T-cell (primary cell): ENCODE data around the gene CHD3. TPM values are rescaled to one million over a fixed set of nuclear protein-coding genes. Genes with fewer than 3 reads are reported as not detected.
A peak's percentile ranks its signal among the peaks of the same experiment; 100 is the strongest.

Experiments used
- ATAC-seq, 4 experiments: fragments of 200-7000 bp in 3 of 4; fragments of 150-1000 bp in 1 of 4; cut with Tn5 transposase; replicated peaks in 1 of 4; 1 replicate in 3 of 4; 2 replicates in 1 of 4; pipeline ENCODE4 v1.10.0; 2021; ENCODE audit warnings: moderate library complexity in 3 of 4, mild to moderate bottlenecking in 2 of 4, moderate number of reproducible peaks in 1 of 4
- CTCF ChIA-PET, 2 donors: fragments of 300-600 bp; sonication (Branson Sonifier 250); formaldehyde crosslinking; loops; one replicate each; lab custom pipeline; 2022; ENCODE audit warnings: antibody characterized with exemption in 2 of 2; lab: Charles Lee
- POLR2A ChIA-PET, 2 donors: fragments of 300-600 bp; sonication (Branson Sonifier 250); formaldehyde crosslinking; loops; one replicate each; lab custom pipeline; 2022; ENCODE audit warnings: antibody characterized with exemption in 2 of 2; lab: Charles Lee
- DNase-seq, 35 experiments: peaks; one replicate each; pipeline versions ENCODE4 v3.0.0 to v3.0.0-alpha.2; 2013 to 2023
- H3K27ac ChIP-seq: one replicate; pipeline ENCODE4 v1.5.1; 2013; ENCODE audit warnings: low read length
- H3K27me3 ChIP-seq, 2 experiments: replicated peaks in 1 of 2; 1 replicate in 1 of 2; 2 replicates in 1 of 2; pipeline versions ENCODE4 v1.6.1 to v1.7.0; 2013; ENCODE audit warnings: low read length in 1 of 2, mixed read lengths in 1 of 2; ENCODE audit not compliant: control insufficient read depth in 2 of 2, insufficient read depth in 2 of 2; ENCODE audit errors: extremely low read depth in 1 of 2
- H3K36me3 ChIP-seq, 2 donors: 1 replicate in 1 of 2; 2 replicates in 1 of 2; pipeline versions ENCODE4 v1.6.1 to v1.7.0; 2013; ENCODE audit warnings: low read length in 1 of 2; ENCODE audit not compliant: control insufficient read depth in 2 of 2, insufficient read depth in 1 of 2; ENCODE audit errors: extremely low read depth in 1 of 2
- H3K4me1 ChIP-seq, 2 experiments: 1 replicate in 1 of 2; 2 replicates in 1 of 2; pipeline versions ENCODE4 v1.6.1 to v1.7.0; 2013; ENCODE audit warnings: low read length in 2 of 2, mixed read lengths in 1 of 2; ENCODE audit not compliant: insufficient read depth in 2 of 2, control insufficient read depth in 1 of 2; ENCODE audit errors: extremely low read depth in 1 of 2
- H3K4me3 ChIP-seq, 2 donors: 1 replicate in 1 of 2; 2 replicates in 1 of 2; pipeline versions ENCODE4 v1.5.1 to v1.7.0; 2013; ENCODE audit warnings: mild to moderate bottlenecking in 2 of 2, low read length in 1 of 2, moderate library complexity in 1 of 2; ENCODE audit not compliant: control insufficient read depth in 1 of 2; ENCODE audit errors: extremely low read depth in 1 of 2
- H3K9me3 ChIP-seq: 2 replicates; pipeline ENCODE4 v1.7.0; 2013
- H3K27ac Mint-ChIP-seq, 2 donors: one replicate each; pipeline ENCODE4 v1.8.0; 2020 to 2021; ENCODE audit warnings: mild to moderate bottlenecking in 2 of 2, mixed read lengths in 2 of 2
- H3K27me3 Mint-ChIP-seq, 2 donors: one replicate each; pipeline ENCODE4 v1.8.0; 2021 to 2022; ENCODE audit warnings: mixed read lengths in 2 of 2
- H3K36me3 Mint-ChIP-seq: one replicate; pipeline ENCODE4 v1.8.0; 2021; ENCODE audit warnings: mixed read lengths
- H3K4me1 Mint-ChIP-seq, 3 donors: one replicate each; pipeline ENCODE4 v1.8.0; 2020 to 2022; ENCODE audit warnings: mixed read lengths in 3 of 3, mild to moderate bottlenecking in 1 of 3
- H3K4me3 Mint-ChIP-seq, 3 donors: one replicate each; pipeline ENCODE4 v1.8.0; 2020 to 2022; ENCODE audit warnings: mild to moderate bottlenecking in 3 of 3, mixed read lengths in 3 of 3, moderate library complexity in 3 of 3
- H3K9me3 Mint-ChIP-seq, 3 donors: one replicate each; pipeline ENCODE4 v1.8.0; 2020 to 2022; ENCODE audit warnings: mixed read lengths in 3 of 3
- WGBS: methylation state at CpG from one replicate; pipeline ENCODE4 v1.1.5; 2013; ENCODE audit warnings: missing lambda C conversion rate; ENCODE audit not compliant: insufficient coverage; 5-methylcytosine and 5-hydroxymethylcytosine counted together
- total RNA-seq, 35 experiments: library from RNA in 6 of 35; stranded (reverse) in 6 of 35; fragments of 120-200 nt in 1 of 35; gene quantifications; one replicate each; pipeline versions ENCODE4 v1.2.1 to v1.2.4 and lab custom pipeline; 2013 to 2026

CHD3 gene
- total RNA-seq, 5 donors from 2014 or later (not counting 1 experiment from before 2014, with no cell fraction given): 250 to 331 (median 274) TPM

DNA sequence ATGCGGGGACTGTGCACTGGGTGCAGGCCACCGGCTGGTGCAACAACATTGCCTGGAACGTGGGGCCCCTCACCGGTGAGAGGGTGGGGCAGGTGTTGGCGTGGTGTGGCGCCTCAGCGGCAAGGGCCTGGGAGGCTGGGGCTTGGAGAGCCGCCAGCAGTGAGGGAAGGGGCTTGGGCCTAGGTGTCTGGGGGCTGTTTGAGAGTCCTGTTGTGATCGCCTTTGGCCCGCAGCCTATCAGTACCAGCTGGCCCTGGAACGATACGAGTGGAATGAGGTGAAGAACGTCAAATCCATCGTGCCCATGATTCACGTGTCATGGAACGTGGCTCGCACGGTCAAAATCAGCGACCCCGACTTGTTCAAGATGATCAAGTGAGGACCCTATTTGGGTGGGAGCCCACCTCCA, 36.3 kb upstream of the CHD3 start:
- H3K36me3 Mint-ChIP-seq: peaks cover 8% of the 10 kb centered on the region
- DNase-seq (peak in 1 of 35 experiments; percentile 22), ATAC-seq (no peak)
- peaks cover 16 to 23% (median 21%) of the 10 kb centered on the region in 3 donors for H3K4me1 Mint-ChIP-seq
- 85% methylated on average over 9 of the region's 20 CpGs for WGBS
- H3K27me3 ChIP-seq: no peaks in the 10 kb centered on the region
- H3K4me1 ChIP-seq: peaks cover 10 to 42% of the 10 kb centered on the region in 2 experiments
- H3K27ac Mint-ChIP-seq: peak overlapping the region; percentile 49 to 79
- peak overlapping the region in 1 of 3 donors; percentile 70 for H3K4me3 Mint-ChIP-seq
- ChIA-PET POLR2A (no interaction called here), CTCF (no interaction called here)
- H3K9me3 Mint-ChIP-seq: no peaks in the 10 kb centered on the region
- peaks cover 5 to 38% of the 10 kb centered on the region in 2 donors for H3K36me3 ChIP-seq
- H3K27me3 Mint-ChIP-seq: no peaks in the 10 kb centered on the region
- H3K4me3 ChIP-seq: no peak overlapping the region
- H3K27ac ChIP-seq: peak overlapping the region; percentile 11
- no peaks in the 10 kb centered on the region for H3K9me3 ChIP-seq

GRCh38 chr17:7852919-7853690, 35.5 kb upstream of the CHD3 start:
- Mint-ChIP-seq H3K36me3 (peaks cover 8% of the 10 kb centered on the region), H3K27me3 (no peaks in the 10 kb centered on the region)
- 97% methylated on average over 38 of the region's 51 CpGs for WGBS

GRCh38 chr17:7853691-7854038, 34.9 kb upstream of the CHD3 start:
- DNase-seq: peak in 1 of 35 experiments; percentile 31
- H3K9me3 Mint-ChIP-seq: no peaks in the 10 kb centered on the region
- ATAC-seq: no peak
- peak overlapping the region in 1 of 3 donors; percentile 33 for H3K4me3 Mint-ChIP-seq
- peaks cover 16 to 23% (median 21%) of the 10 kb centered on the region in 3 donors for H3K4me1 Mint-ChIP-seq
- ChIA-PET CTCF (interaction anchor here (0.6 to 0.7 kb wide), 2 partner anchors 32 to 212 kb away, joined by 3 to 8 read pairs; no protein-coding TSS in a partner anchor), POLR2A (interaction anchor here in 1 of 2 donors (0.6 kb wide), 1 partner anchor 52 kb away, joined by 3 read pairs; no protein-coding TSS in a partner anchor)
- H3K27ac ChIP-seq: no peak overlapping the region
- H3K36me3 Mint-ChIP-seq: peaks cover 8% of the 10 kb centered on the region
- H3K27me3 ChIP-seq: no peaks in the 10 kb centered on the region
- H3K27ac Mint-ChIP-seq: no peak overlapping the region
- no peaks in the 10 kb centered on the region for H3K9me3 ChIP-seq
- no peaks in the 10 kb centered on the region for H3K27me3 Mint-ChIP-seq
- H3K36me3 ChIP-seq: peaks cover 5 to 30% of the 10 kb centered on the region in 2 donors
- H3K4me1 ChIP-seq: peaks cover 15 to 48% of the 10 kb centered on the region in 2 experiments
- 87% methylated on average over 15 of the region's 21 CpGs for WGBS
- H3K4me3 ChIP-seq: no peak overlapping the region

More at GRCh38 chr17:7852919-7853690, 35.5 kb upstream of the CHD3 start:
- H3K4me1 ChIP-seq: peaks cover 10 to 42% of the 10 kb centered on the region in 2 experiments
- H3K9me3 ChIP-seq: no peaks in the 10 kb centered on the region
- H3K4me3 ChIP-seq: no peak overlapping the region
- Mint-ChIP-seq H3K4me3 (no peak overlapping the region), H3K4me1 (peaks cover 16 to 23% (median 21%) of the 10 kb centered on the region in 3 donors), H3K9me3 (no peaks in the 10 kb centered on the region), H3K27ac (no peak overlapping the region)
- H3K36me3 ChIP-seq: peaks cover 5 to 34% of the 10 kb centered on the region in 2 donors
- DNase-seq (peak in 4 of 35 experiments; percentile 6 to 34 (median 18)), ATAC-seq (no peak)
- CTCF ChIA-PET: interaction anchor here (0.6 to 0.7 kb wide), 2 partner anchors 32 to 212 kb away, joined by 3 to 8 read pairs; no protein-coding TSS in a partner anchor
- no peak overlapping the region for H3K27ac ChIP-seq
- no peaks in the 10 kb centered on the region for H3K27me3 ChIP-seq
- POLR2A ChIA-PET: interaction anchor here in 1 of 2 donors (0.6 kb wide), 1 partner anchor 52 kb away, joined by 3 read pairs; no protein-coding TSS in a partner anchor

- ATAC-seq (no peak), DNase-seq (peak in 1 of 35 experiments; percentile 10)
- no peaks in the 10 kb centered on the region for H3K27me3 Mint-ChIP-seq
- Histone ChIP-seq H3K27me3 (no peaks in the 10 kb centered on the region), H3K4me3 (no peak overlapping the region), H3K9me3 (no peaks in the 10 kb centered on the region), H3K27ac (no peak overlapping the region), H3K4me1 (peaks cover 15 to 53% of the 10 kb centered on the region in 2 experiments), H3K36me3 (peaks cover 3 to 26% of the 10 kb centered on the region in 2 donors)
- H3K4me3 Mint-ChIP-seq: peak overlapping the region in 1 of 3 donors; percentile 33
- ChIA-PET POLR2A (no interaction called here), CTCF (no interaction called here)
- H3K4me1 Mint-ChIP-seq: peaks cover 16 to 23% (median 21%) of the 10 kb centered on the region in 3 donors
- 87% methylated on average over 3 of the region's 31 CpGs for WGBS
- H3K27ac Mint-ChIP-seq: no peak overlapping the region
- peaks cover 8% of the 10 kb centered on the region for H3K36me3 Mint-ChIP-seq
- H3K9me3 Mint-ChIP-seq: no peaks in the 10 kb centered on the region
Measured at GRCh38 chr17:7854078-7854777, 34.4 kb upstream of the CHD3 start.

DNA sequence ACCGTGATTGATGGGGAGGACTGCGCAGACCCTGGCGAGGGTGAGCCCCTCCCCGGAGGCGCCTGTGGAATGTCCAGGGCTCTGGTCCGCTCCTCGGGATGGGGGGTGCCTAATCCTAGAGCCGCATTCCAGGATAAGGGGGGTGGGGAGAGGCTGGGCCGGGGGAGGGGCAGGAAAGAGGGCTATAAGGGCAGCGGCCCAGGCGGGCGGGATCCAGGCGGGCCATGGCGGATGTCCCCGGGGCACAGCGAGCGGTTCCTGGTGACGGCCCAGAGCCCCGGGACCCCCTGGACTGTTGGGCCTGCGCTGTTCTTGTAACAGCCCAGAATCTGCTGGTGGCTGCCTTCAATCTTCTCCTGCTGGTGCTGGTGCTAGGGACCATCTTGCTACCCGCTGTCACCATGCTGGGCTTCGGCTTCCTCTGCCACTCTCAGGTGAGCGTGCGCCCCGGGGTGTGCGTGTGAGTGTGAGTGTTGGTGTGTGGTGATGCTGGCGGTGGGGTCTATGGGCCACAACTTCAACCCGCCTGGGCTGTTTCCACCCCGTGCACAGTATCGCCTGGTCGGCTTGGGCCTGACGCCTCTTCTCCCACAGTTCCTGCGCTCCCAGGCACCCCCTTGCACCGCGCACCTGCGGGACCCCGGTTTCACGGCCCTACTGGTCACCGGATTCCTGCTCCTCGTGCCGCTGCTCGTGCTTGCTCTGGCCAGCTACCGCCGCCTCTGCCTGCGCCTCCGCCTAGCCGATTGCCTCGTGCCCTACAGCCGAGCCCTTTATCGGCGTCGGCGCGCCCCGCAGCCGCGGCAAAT, 33.5 kb upstream of the CHD3 start, which contains the start of gene TMEM88:
Gene TMEM88 (plus strand): TSS at position 216 of the 809 bp plus-strand sequence. CDS start 9 bp downstream, at position 225.
- DNase-seq (peak in 4 of 35 experiments; percentile 24 to 38 (median 26)), ATAC-seq (no peak)
- 92% methylated on average over 45 of the region's 57 CpGs for WGBS
- H3K27ac Mint-ChIP-seq: peak within 1 kb of the TSS in 1 of 2 donors; percentile 48
- ChIA-PET POLR2A (interaction anchor here in 1 of 2 donors (0.6 to 0.7 kb wide), 2 partner anchors 10 to 43 kb away, joined by 6 to 13 read pairs; no protein-coding TSS in a partner anchor), CTCF (no interaction called here)
- Histone ChIP-seq H3K27ac (no peak within 1 kb of the TSS), H3K4me3 (no peak within 1 kb of the TSS), H3K36me3 (peaks cover 3 to 20% of the 10 kb centered on the region in 2 donors), H3K4me1 (peaks cover 15 to 53% of the 10 kb centered on the region in 2 experiments), H3K9me3 (no peaks in the 10 kb centered on the region), H3K27me3 (no peaks in the 10 kb centered on the region)
- H3K9me3 Mint-ChIP-seq: no peaks in the 10 kb centered on the region
- H3K36me3 Mint-ChIP-seq: peaks cover 7% of the 10 kb centered on the region
- H3K4me3 Mint-ChIP-seq: peak within 1 kb of the TSS in 2 of 3 donors; percentile 13 to 33
- no peaks in the 10 kb centered on the region for H3K27me3 Mint-ChIP-seq
- H3K4me1 Mint-ChIP-seq: peaks cover 16 to 25% (median 21%) of the 10 kb centered on the region in 3 donors
